DMS153 (cell line): ENCODE measurements around the gene SCYGR1.
"Not testable (repeated sequence)": the region's sequence is repeated elsewhere in the genome, so short reads cannot be mapped to it uniquely, and the experiment has no call there.

Source experiments
- DNase-seq: peaks from one replicate; lab custom pipeline; 2025; lab: John Stamatoyannopoulos, UW

Gene SCYGR1

GRCh38 chr2:227402959-227403358, 15.2 kb upstream of the SCYGR1 start:
- DNase-seq = no peak

- DNase-seq = no peak
Measured at GRCh38 chr2:227402321-227402720, 14.6 kb upstream of the SCYGR1 start.

- DNase-seq = no peak
Measured at GRCh38 chr2:227401550-227401949, 13.8 kb upstream of the SCYGR1 start.

GRCh38 chr2:227398684-227399670, 11.2 kb upstream of the SCYGR1 start:
- no peak for DNase-seq

GRCh38 chr2:227397562-227397961, 9.8 kb upstream of the SCYGR1 start:
- no peak for DNase-seq

GRCh38 chr2:227395556-227395955, 7.8 kb upstream of the SCYGR1 start:
- DNase-seq = no peak

- no peak for DNase-seq
Measured at GRCh38 chr2:227394401-227394800, 6.7 kb upstream of the SCYGR1 start.

GRCh38 chr2:227390468-227391256, 2.9 kb upstream of the SCYGR1 start:
- no peak for DNase-seq

- DNase-seq = no peak
Measured at GRCh38 chr2:227389661-227390060, 1.9 kb upstream of the SCYGR1 start.

- no peak for DNase-seq
Measured at GRCh38 chr2:227389231-227389630, 1.5 kb upstream of the SCYGR1 start.

GRCh38 chr2:227388537-227389011, 825 bp upstream of the SCYGR1 start:
- DNase-seq = no peak

GRCh38 chr2:227386630-227387029, 1.1 kb downstream of the SCYGR1 start:
- DNase-seq = no peak

GRCh38 chr2:227383686-227384085, 4.1 kb downstream of the SCYGR1 start:
- DNase-seq = no peak

GRCh38 chr2:227382241-227382835, 5.4 kb downstream of the SCYGR1 start:
- DNase-seq = not testable (repeated sequence)

- no peak for DNase-seq
Measured at GRCh38 chr2:227379095-227379494, 8.7 kb downstream of the SCYGR1 start, which contains the start of gene TM4SF20. TM4SF20 (minus strand) TSS chr2:227379306; CDS start chr2:227379268, 38 bp downstream.

- DNase-seq = no peak
Measured at GRCh38 chr2:227378371-227378782, 9.4 kb downstream of the SCYGR1 start.

- DNase-seq = no peak
Measured at GRCh38 chr2:227377467-227378351, 10.0 kb downstream of the SCYGR1 start.

GRCh38 chr2:227376656-227377396, 10.9 kb downstream of the SCYGR1 start:
- no peak for DNase-seq

- no peak for DNase-seq
Measured at GRCh38 chr2:227374158-227374557, 13.6 kb downstream of the SCYGR1 start.

- DNase-seq = no peak
Measured at GRCh38 chr2:227373389-227373788, 14.4 kb downstream of the SCYGR1 start.
